Endothelial cell of umbilical vein (primary cell): Measurements from ENCODE around the gene SLC28A1. TPM values are rescaled to one million over a fixed set of nuclear protein-coding genes. Genes with fewer than 3 reads are reported as not detected.

Experiments
- BruUV-seq: library from RNA; stranded (reverse); fragments of 400-500 nt; replicated peaks from 2 replicates; lab custom pipeline; 2021; lab: Mats Ljungman, UMichigan
- CTCF ChIA-PET: fragments of 300-600, 350-600 bp; sonication (Branson Sonifier 250); formaldehyde crosslinking; loops from one replicate; lab custom pipeline; 2021; ENCODE audit warnings: antibody characterized with exemption, inconsistent platforms; lab: Charles Lee
- POLR2A ChIA-PET: fragments of 300-600, 350-600 bp; sonication (Branson Sonifier 250); formaldehyde crosslinking; loops from one replicate; lab custom pipeline; 2021; ENCODE audit warnings: antibody characterized with exemption, inconsistent platforms; lab: Charles Lee
- DNase-seq: peaks from one replicate; pipeline ENCODE4 v3.0.0-alpha.2; 2011; ENCODE audit warnings: low read depth, low spot score
- FAIRE-seq: peaks from 2 replicates; lab custom pipeline; 2011; peaks lifted over from hg19 to GRCh38; lab: Jason Lieb, UNC
- H2AFZ ChIP-seq: 2 replicates; pipeline ENCODE4 v1.6.0; 2012; ENCODE audit warnings: low read depth, low read length, control low read depth, inconsistent platforms
- H3K27ac ChIP-seq: 2 replicates; pipeline ENCODE4 v1.5.1; 2011; ENCODE audit warnings: low read depth, mild to moderate bottlenecking, control low read depth, low read length, moderate library complexity; ENCODE audit not compliant: insufficient read depth
- H3K27me3 ChIP-seq, 2 experiments: 2 replicates each; pipeline versions ENCODE4 v1.6.0 to v1.6.1; 2011; ENCODE audit warnings: low read length in 2 of 2, mixed read lengths in 1 of 2; ENCODE audit not compliant: control insufficient read depth in 2 of 2, insufficient read depth in 2 of 2
- H3K36me3 ChIP-seq, 2 experiments: 2 replicates in 1 of 2; 3 replicates in 1 of 2; pipeline ENCODE4 v1.5.1; 2011; ENCODE audit warnings: low read length in 2 of 2, mild to moderate bottlenecking in 1 of 2, moderate library complexity in 1 of 2; ENCODE audit not compliant: control insufficient read depth in 2 of 2, insufficient read depth in 2 of 2; ENCODE audit errors: extremely low read depth in 1 of 2
- H3K4me1 ChIP-seq: 3 replicates; pipeline ENCODE4 v1.5.1; 2011; ENCODE audit warnings: mild to moderate bottlenecking, low read length; ENCODE audit not compliant: control insufficient read depth, insufficient read depth; ENCODE audit errors: extremely low read depth
- H3K4me2 ChIP-seq: 2 replicates; pipeline ENCODE4 v1.6.1; 2011; ENCODE audit warnings: low read length, control low read depth, mixed read lengths; ENCODE audit not compliant: insufficient read depth
- H3K4me3 ChIP-seq, 3 experiments: fragments of 200-600 bp in 1 of 3; sonication (generic), shearing (Covaris generic) in 1 of 3; replicated peaks in 1 of 3; 2 replicates each; pipeline ENCODE4 v1.5.1; 2011 to 2016; ENCODE audit warnings: control low read depth in 3 of 3, low read length in 3 of 3, mild to moderate bottlenecking in 2 of 3, inconsistent platforms in 1 of 3, low read depth in 1 of 3, moderate library complexity in 1 of 3; ENCODE audit not compliant: insufficient read depth in 1 of 3
- H3K79me2 ChIP-seq: 2 replicates; pipeline ENCODE4 v1.6.0; 2012; ENCODE audit warnings: low read length, inconsistent platforms; ENCODE audit not compliant: control insufficient read depth, insufficient read depth
- H3K9ac ChIP-seq: replicated peaks from 2 replicates; pipeline ENCODE3; 2011; ENCODE audit warnings: low read length, control low read depth; ENCODE audit not compliant: insufficient read depth; ENCODE audit errors: extremely low read depth
- H3K9me1 ChIP-seq: replicated peaks from 3 replicates; pipeline ENCODE4 v1.6.0; 2011; ENCODE audit warnings: mild to moderate bottlenecking, low read length; ENCODE audit not compliant: control insufficient read depth, insufficient read depth; ENCODE audit errors: extremely low read depth
- H3K9me3 ChIP-seq: replicated peaks from 2 replicates; pipeline ENCODE4 v1.5.1; 2012; ENCODE audit warnings: low read length, inconsistent platforms; ENCODE audit not compliant: control insufficient read depth, insufficient read depth
- H4K20me1 ChIP-seq: replicated peaks from 2 replicates; pipeline ENCODE3; 2011; ENCODE audit warnings: mild to moderate bottlenecking, low read length; ENCODE audit not compliant: control insufficient read depth, insufficient read depth; ENCODE audit errors: extremely low read depth
- EZH2 ChIP-seq: IDR thresholded peaks from 2 replicates; pipeline ENCODE4 v1.6.1; 2012; ENCODE audit warnings: borderline replicate concordance, low read depth, mild to moderate bottlenecking, moderate library complexity, low read length, inconsistent platforms; ENCODE audit not compliant: severe bottlenecking
- FOS ChIP-seq: IDR thresholded peaks from 2 replicates; pipeline ENCODE4 v1.6.1; 2011; ENCODE audit warnings: mild to moderate bottlenecking, low read length, moderate library complexity, borderline replicate concordance; ENCODE audit not compliant: insufficient read depth
- GATA2 ChIP-seq: IDR thresholded peaks from 2 replicates; pipeline ENCODE4 v1.7.0; 2011; ENCODE audit warnings: low read depth, mild to moderate bottlenecking, moderate library complexity, mixed read lengths, low read length; ENCODE audit not compliant: insufficient read length, insufficient read depth
- MYC ChIP-seq: IDR thresholded peaks from one replicate; pipeline ENCODE4 v1.6.1; 2011; ENCODE audit warnings: mild to moderate bottlenecking, low read depth, low read length
- POLR2AphosphoS5 ChIP-seq: IDR thresholded peaks from 2 replicates; pipeline ENCODE4 v1.6.1; 2012; ENCODE audit warnings: low read depth, mild to moderate bottlenecking, control low read depth, low read length, moderate library complexity; ENCODE audit not compliant: insufficient read depth
- dilution Hi-C: fragments of 300-500 bp; cut with MboI; formaldehyde crosslinking; loops from one replicate; pipeline ENCODE4 v1.15.0; 2019; ENCODE audit warnings: low sequenced_read_pairs; ENCODE audit not compliant: extremely low pct_ligation_motif_present
- intact Hi-C: fragments of 100-400 bp; cut with micrococcal nuclease; formaldehyde crosslinking; loops from one replicate; pipeline ENCODE4 v1.10.0; 2022
- polyA plus RNA-seq, 4 experiments: library from polyadenylated mRNA; depleted of rRNA in 3 of 4; stranded (reverse) in 3 of 4; unstranded in 1 of 4; fragments of >200 nt; gene quantifications; 2 replicates each; pipeline versions ENCODE4 v1.2.1 to v1.2.3, GENCODE V29; 2011 to 2012; ENCODE audit warnings: missing spikeins in 1 of 4
- total RNA-seq: library from RNA; stranded (reverse); gene quantifications from 2 replicates; pipeline ENCODE4 v1.2.3, GENCODE V29; 2021
- TF ChIP-seq, protein P1 (sequence below), 2 donors: IDR thresholded peaks; 1 replicate in 1 of 2; 2 replicates in 1 of 2; pipeline ENCODE4 v1.5.1; 2011; ENCODE audit warnings: low read length in 2 of 2, mild to moderate bottlenecking in 2 of 2, moderate library complexity in 2 of 2, control low read depth in 1 of 2, inconsistent platforms in 1 of 2, low read depth in 1 of 2; ENCODE audit not compliant: insufficient read depth in 1 of 2; ENCODE audit errors: extremely low read depth in 1 of 2

SLC28A1 gene
- total and polyA plus RNA-seq, 2 donors (not counting 3 experiments of a cell fraction or from before 2014, with no cell fraction given), result not detected

DNA sequence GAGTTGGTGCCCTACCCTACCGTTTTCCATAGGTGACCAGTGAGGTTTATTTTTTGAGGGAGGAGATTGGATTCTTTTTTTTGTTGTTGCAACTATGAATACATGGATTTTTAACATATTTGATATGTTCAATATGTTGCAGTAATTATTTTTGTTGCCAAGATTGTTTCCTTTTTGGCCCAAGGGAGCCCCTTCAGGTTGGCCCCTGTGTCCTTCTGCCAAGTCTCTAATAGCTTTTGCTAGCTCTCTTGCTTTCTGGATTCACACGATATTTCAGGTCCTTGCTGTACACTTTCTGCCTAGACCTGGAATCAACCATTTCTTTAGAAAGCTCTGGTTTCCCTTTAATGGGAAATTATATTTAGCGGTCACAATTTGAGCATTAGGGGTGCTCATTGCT lies 22.7 kb upstream of the SLC28A1 start:
- peaks cover 0 to 41% of the 10 kb centered on the region in 2 experiments for H3K36me3 ChIP-seq
- H3K9me1 ChIP-seq, result no peaks in the 10 kb centered on the region
- BruUV-seq, result no TSS peak
- no peaks in the 10 kb centered on the region for H4K20me1 ChIP-seq
- H2AFZ ChIP-seq, result no peak overlapping the region
- H3K9ac ChIP-seq, result no peak overlapping the region
- H3K27me3 ChIP-seq, result no peaks in the 10 kb centered on the region
- dilution Hi-C loops (no loop called here), intact Hi-C loops (no loop called here)
- FAIRE-seq, result no peak
- no peak overlapping the region for H3K27ac ChIP-seq
- H3K4me1 ChIP-seq, result no peaks in the 10 kb centered on the region
- CTCF ChIA-PET, result interaction anchor here (1.6 kb wide), 1 partner anchor 17 kb away, joined by 5 read pairs; no protein-coding TSS in a partner anchor
- no peak overlapping the region for H3K4me2 ChIP-seq
- H3K9me3 ChIP-seq, result no peaks in the 10 kb centered on the region
- TF ChIP-seq EZH2 (no peak), MYC (no peak), FOS (no peak), POLR2AphosphoS5 (no peak), GATA2 (no peak)
- TF ChIP-seq, protein P1, sequence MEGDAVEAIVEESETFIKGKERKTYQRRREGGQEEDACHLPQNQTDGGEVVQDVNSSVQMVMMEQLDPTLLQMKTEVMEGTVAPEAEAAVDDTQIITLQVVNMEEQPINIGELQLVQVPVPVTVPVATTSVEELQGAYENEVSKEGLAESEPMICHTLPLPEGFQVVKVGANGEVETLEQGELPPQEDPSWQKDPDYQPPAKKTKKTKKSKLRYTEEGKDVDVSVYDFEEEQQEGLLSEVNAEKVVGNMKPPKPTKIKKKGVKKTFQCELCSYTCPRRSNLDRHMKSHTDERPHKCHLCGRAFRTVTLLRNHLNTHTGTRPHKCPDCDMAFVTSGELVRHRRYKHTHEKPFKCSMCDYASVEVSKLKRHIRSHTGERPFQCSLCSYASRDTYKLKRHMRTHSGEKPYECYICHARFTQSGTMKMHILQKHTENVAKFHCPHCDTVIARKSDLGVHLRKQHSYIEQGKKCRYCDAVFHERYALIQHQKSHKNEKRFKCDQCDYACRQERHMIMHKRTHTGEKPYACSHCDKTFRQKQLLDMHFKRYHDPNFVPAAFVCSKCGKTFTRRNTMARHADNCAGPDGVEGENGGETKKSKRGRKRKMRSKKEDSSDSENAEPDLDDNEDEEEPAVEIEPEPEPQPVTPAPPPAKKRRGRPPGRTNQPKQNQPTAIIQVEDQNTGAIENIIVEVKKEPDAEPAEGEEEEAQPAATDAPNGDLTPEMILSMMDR (IDR thresholded peaks at IDR 0.05; ENCODE audit: extremely low read depth in 1 of 2, insufficient read depth in 1 of 2, low read depth in 1 of 2, low read length in 2 of 2), result no peak
- no peaks in the 10 kb centered on the region for H3K79me2 ChIP-seq
- POLR2A ChIA-PET, result no interaction called here
- DNase-seq, result no peak
- H3K4me3 ChIP-seq, result no peak overlapping the region
